ENCODE measurements around the gene MARF1. TPM values are rescaled to one million over a fixed set of nuclear protein-coding genes. Genes with fewer than 3 reads are reported as not detected.

The MARF1 gene
- total and polyA plus RNA-seq, 2 of the 8 experiments (the other 6 are each of a cell fraction or from before 2014, with no cell fraction given): 5.6 to 31.4 TPM

DNA sequence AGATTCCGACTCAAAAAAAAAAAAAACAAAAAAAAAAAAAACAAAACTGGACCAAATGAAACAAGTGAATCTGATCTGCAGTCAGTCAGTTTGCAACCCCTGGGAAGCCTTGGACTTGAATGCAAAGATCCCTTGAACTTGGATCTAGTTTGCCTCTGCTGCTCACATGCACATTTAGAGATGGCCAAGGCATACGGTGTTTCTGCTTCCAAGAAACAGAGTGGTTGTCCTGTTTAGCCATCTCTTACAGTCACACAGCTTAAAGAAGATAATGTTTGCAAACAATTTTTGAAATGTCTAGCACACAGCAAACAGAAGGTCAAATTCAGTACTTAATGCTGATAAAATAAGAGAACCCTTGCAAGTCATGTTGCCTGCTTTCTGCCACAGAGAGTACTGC is 11.6 kb upstream of the MARF1 start:
- Histone ChIP-seq H3K4me2 (ENCODE audit: insufficient read depth in 1 of 2, low read depth in 2 of 2, low read length in 2 of 2) (no peak overlapping the region), H3K23ac (ENCODE audit: insufficient read length) (no peak overlapping the region), H3K9ac (replicated peaks in 1 of 4; ENCODE audit: extremely low read depth in 1 of 4, low read depth in 3 of 4, low read length in 3 of 4) (no peak overlapping the region), H3K27ac (ENCODE audit: low read depth, low read length) (no peak overlapping the region), H2AFZ (ENCODE audit: low read length) (no peak overlapping the region), H3K4ac (replicated peaks; ENCODE audit: insufficient read length, low read depth, low read length) (no peak overlapping the region), H3K27me3 (replicated peaks in 1 of 4; ENCODE audit: control insufficient read depth in 3 of 4, extremely low read depth in 1 of 4, insufficient read depth in 3 of 4, low read length in 3 of 4) (no peaks in the 10 kb centered on the region), H2BK20ac (ENCODE audit: low read length) (no peak overlapping the region), H4K20me1 (replicated peaks in 1 of 2; ENCODE audit: control insufficient read depth in 1 of 2, insufficient read depth in 2 of 2, low read length in 2 of 2) (peaks cover 1 to 8% of the 10 kb centered on the region in 2 experiments), H3K79me2 (ENCODE audit: control insufficient read depth in 1 of 2, insufficient read depth in 2 of 2, low read length in 2 of 2) (peaks cover 0 to 30% of the 10 kb centered on the region in 2 experiments; a peak in 3 of 4 replicates), H3K4me1 (replicated peaks in 1 of 4; ENCODE audit: control insufficient read depth in 3 of 4, insufficient read depth in 4 of 4, low read length in 3 of 4) (peaks cover 0 to 1% (median under 1%) of the 10 kb centered on the region in 4 experiments; a peak in 2 of 7 replicates), H3K18ac (ENCODE audit: extremely low read depth, low read length) (no peak overlapping the region), H2BK120ac (replicated peaks; ENCODE audit: low read depth, low read length) (no peak overlapping the region), H2BK12ac (ENCODE audit: low read depth, low read length) (no peak overlapping the region), H3K9me3 (ENCODE audit: insufficient read depth in 2 of 2, low read depth in 1 of 2, low read length in 1 of 2) (no peaks in the 10 kb centered on the region), H3K79me1 (ENCODE audit: low read depth, low read length) (peaks cover 9% of the 10 kb centered on the region), H4K5ac (ENCODE audit: insufficient read length, low read depth, low read length) (no peak overlapping the region), H3K23me2 (ENCODE audit: low read depth, low read length) (peaks cover 6% of the 10 kb centered on the region), H2AK5ac (ENCODE audit: low read depth, low read length) (no peak overlapping the region), H3K14ac (ENCODE audit: insufficient read length) (no peak overlapping the region), H2BK15ac (ENCODE audit: low read length) (no peak overlapping the region), H2BK5ac (ENCODE audit: low read depth, low read length) (no peak overlapping the region), H4K8ac (ENCODE audit: extremely low read depth, insufficient read depth, low read length) (no peak overlapping the region), H3K56ac (replicated peaks; ENCODE audit: insufficient read length, low read depth, low read length) (no peak overlapping the region), H4K91ac (replicated peaks; ENCODE audit: insufficient read length, low read length) (no peak overlapping the region), H3K4me3 (ENCODE audit: extremely low read depth in 1 of 4, insufficient read depth in 2 of 4, low read depth in 3 of 4, low read length in 4 of 4) (no peak overlapping the region), H3K36me3 (ENCODE audit: control insufficient read depth in 2 of 4, insufficient read depth in 4 of 4, low read length in 3 of 4) (no peaks in the 10 kb centered on the region)
- DNase-seq (ENCODE audit: low read depth in 1 of 2, low spot score in 2 of 2): no peak
- POLR2A ChIA-PET (ENCODE audit: partially characterized antibody): no interaction called here
- CTCF ChIA-PET (ENCODE audit: partially characterized antibody): no interaction called here
- 92% methylated on average over 1 of the region's 2 CpGs; no CpG with 5 or more reads in 1 of the 2 experiments for WGBS, 2 experiments (ENCODE audit: extremely low coverage in 1 of 2, insufficient coverage in 1 of 2, insufficient read length in 1 of 2, insufficient replicate concordance in 2 of 2, low coverage in 1 of 2, low lambda C conversion rate in 2 of 2, missing lambda C conversion rate in 1 of 2)
- no peak for FAIRE-seq
- TF ChIP-seq EGR1 (IDR thresholded peaks at IDR 0.05; ENCODE audit: borderline replicate concordance, low read depth, low read length) (no peak), CREB1 (IDR thresholded peaks at IDR 0.05) (no peak), NRF1 (IDR thresholded peaks at IDR 0.05; ENCODE audit: low read depth, low read length) (no peak), SUZ12 (IDR thresholded peaks at IDR 0.05; ENCODE audit: low read length) (no peak), TAF7 (optimal IDR thresholded peaks at IDR 0.05; ENCODE audit: borderline replicate concordance, low read depth, low read length) (no peak), SIRT6 (IDR thresholded peaks at IDR 0.05; ENCODE audit: low read length) (no peak), CHD2 (IDR thresholded peaks at IDR 0.05; ENCODE audit: low read length) (no peak), YY1 (IDR thresholded peaks at IDR 0.05; ENCODE audit: low read depth, low read length) (no peak), MAFK (IDR thresholded peaks at IDR 0.05; ENCODE audit: low read depth, low read length) (no peak), RAD21 (IDR thresholded peaks at IDR 0.05 in 1 of 2, conservative IDR thresholded peaks at IDR 0.05 in 1 of 2; ENCODE audit: low read depth in 2 of 2, low read length in 2 of 2) (no peak), BCL11A (IDR thresholded peaks at IDR 0.05; ENCODE audit: low read depth in 2 of 2, low read length in 2 of 2) (no peak)
- TF ChIP-seq, protein P1, sequence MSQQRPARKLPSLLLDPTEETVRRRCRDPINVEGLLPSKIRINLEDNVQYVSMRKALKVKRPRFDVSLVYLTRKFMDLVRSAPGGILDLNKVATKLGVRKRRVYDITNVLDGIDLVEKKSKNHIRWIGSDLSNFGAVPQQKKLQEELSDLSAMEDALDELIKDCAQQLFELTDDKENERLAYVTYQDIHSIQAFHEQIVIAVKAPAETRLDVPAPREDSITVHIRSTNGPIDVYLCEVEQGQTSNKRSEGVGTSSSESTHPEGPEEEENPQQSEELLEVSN (IDR thresholded peaks at IDR 0.05): no peak
- TF ChIP-seq, protein P2, sequence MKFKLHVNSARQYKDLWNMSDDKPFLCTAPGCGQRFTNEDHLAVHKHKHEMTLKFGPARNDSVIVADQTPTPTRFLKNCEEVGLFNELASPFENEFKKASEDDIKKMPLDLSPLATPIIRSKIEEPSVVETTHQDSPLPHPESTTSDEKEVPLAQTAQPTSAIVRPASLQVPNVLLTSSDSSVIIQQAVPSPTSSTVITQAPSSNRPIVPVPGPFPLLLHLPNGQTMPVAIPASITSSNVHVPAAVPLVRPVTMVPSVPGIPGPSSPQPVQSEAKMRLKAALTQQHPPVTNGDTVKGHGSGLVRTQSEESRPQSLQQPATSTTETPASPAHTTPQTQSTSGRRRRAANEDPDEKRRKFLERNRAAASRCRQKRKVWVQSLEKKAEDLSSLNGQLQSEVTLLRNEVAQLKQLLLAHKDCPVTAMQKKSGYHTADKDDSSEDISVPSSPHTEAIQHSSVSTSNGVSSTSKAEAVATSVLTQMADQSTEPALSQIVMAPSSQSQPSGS (IDR thresholded peaks at IDR 0.05; ENCODE audit: low read length): no peak

All from H1 (cell line).